Heart right ventricle (tissue), 16 donors: ENCODE results near the gene SLC39A11. TPM values are rescaled to one million over a fixed set of nuclear protein-coding genes. Genes with fewer than 3 reads are reported as not detected.

Source experiments
- ATAC-seq, 8 donors: fragments of 200-7000 bp; cut with Tn5 transposase; one replicate each; pipeline ENCODE4 v1.9.1; 2020; ENCODE audit warnings: mild to moderate bottlenecking in 8 of 8, moderate library complexity in 8 of 8, moderate number of reproducible peaks in 1 of 8
- DNase-seq, 2 donors: peaks; one replicate each; pipeline ENCODE4 v3.0.0-alpha.2; 2020
- H3K27ac ChIP-seq, 10 donors: fragments of 200-600 bp; sonication (generic) in 2 of 10; one replicate each; pipeline versions ENCODE4 v1.5.0 to v1.8.0; 2020 to 2022; ENCODE audit warnings: mild to moderate bottlenecking in 3 of 10
- H3K27me3 ChIP-seq, 7 donors: fragments of 200-600 bp; one replicate each; pipeline ENCODE4 v1.8.0; 2021 to 2022; ENCODE audit warnings: mild to moderate bottlenecking in 2 of 7
- H3K36me3 ChIP-seq, 9 donors: fragments of 200-600 bp; sonication (generic) in 1 of 9; one replicate each; pipeline versions ENCODE4 v1.5.0 to v1.8.0; 2020 to 2022; ENCODE audit warnings: mild to moderate bottlenecking in 2 of 9
- H3K4me1 ChIP-seq, 9 donors: fragments of 200-600 bp; sonication (generic) in 1 of 9; one replicate each; pipeline versions ENCODE4 v1.5.0 to v1.8.0; 2020 to 2022; ENCODE audit warnings: mild to moderate bottlenecking in 4 of 9
- H3K4me3 ChIP-seq, 10 donors: fragments of 200-600 bp; sonication (generic) in 2 of 10; one replicate each; pipeline versions ENCODE4 v1.5.0 to v1.8.0; 2020 to 2022; ENCODE audit warnings: mild to moderate bottlenecking in 7 of 10, moderate library complexity in 2 of 10
- H3K9me3 ChIP-seq, 11 donors: fragments of 200-600 bp in 10 of 11; sonication (generic) in 2 of 11; one replicate each; pipeline versions ENCODE4 v1.5.0 to v1.8.0; 2013 to 2022; ENCODE audit warnings: mild to moderate bottlenecking in 2 of 11, control low read depth in 1 of 11, moderate library complexity in 1 of 11
- CTCF ChIP-seq, 9 donors: fragments of 200-600 bp; sonication (generic) in 2 of 9; IDR thresholded peaks; one replicate each; pipeline versions ENCODE4 v1.5.0 to v1.8.0; 2021 to 2022; ENCODE audit warnings: antibody characterized with exemption in 9 of 9, mild to moderate bottlenecking in 5 of 9, moderate library complexity in 1 of 9
- WGBS, 2 donors: extraction: QIAGEN DNeasy Blood & Tissue Kit; methylation state at CpG; one replicate each; pipeline ENCODE4 v1.1.7; 2013; ENCODE audit warnings: inconsistent platforms in 1 of 2; 5-methylcytosine and 5-hydroxymethylcytosine counted together
- intact Hi-C, 10 donors: fragments of 100-400 bp; cut with DNase I; formaldehyde crosslinking; loops; one replicate each; pipeline versions ENCODE4 v1.11.1 to v1.14.2; 2022
- polyA plus RNA-seq, 2 donors: library from polyadenylated mRNA; stranded (reverse); fragments of 200-250 nt; gene quantifications; one replicate each; pipeline ENCODE4 v1.2.3, GENCODE V29; 2013
- total RNA-seq, 10 donors: library from RNA; stranded (reverse); fragmentation: NEBNext Ultra II Directional in 3 of 10; extraction: Animal tissue kit (Norgen Biotek cat#: 25700) in 3 of 10; gene quantifications; one replicate each; pipeline versions ENCODE4 v1.2.1 to v1.2.4, GENCODE V29; 2021 to 2023
- donor health status: Arrhythmogenic right ventricular cardiomyopathy.
- donor health status: ischemic (EF 13 %, LVEDD 7.1; RV severe dilation, severe dysfunction).
- donor health status: healthy with polysubstance abuse.
- donor health status: DM: no; HTN: yes; CAD: no.
- donor health status: DM: no; HTN: no; CAD: no.
- donor health status: ischemic (EF 25% LVEDD 6.9; RV normal size, moderate dysfunction).
- donor health status: ischemic (EF 25% LVEDD 5.7; RV mildly dilated, moderate dysfunction).
- donor health status: healthy.
- donor health status: DM: yes; HTN: yes; CAD: no.
- donor health status: Ischemic cardiomyopathy.
- donor health status: ischemic (EF 35%, LVEDD 5.7; RV mildly dilated, moderate dysfunction).
- donor health status: nonischemic (EF 11% LVEDD 7.7; RV severe dilation, severe dysfunction).
- donor health status: DM: yes; HTN: yes; CAD: no.
- donor health status: PGD.
- donor health status: ischemic (EF 29% LVEDD 5.4; RV normal size, mild dysfunction).
- donor health status: nonischemic (EF 23%, LVEDD 6.1; RV moderate dilation, normal function).

SLC39A11 gene
- total and polyA plus RNA-seq, 12 donors = 2.4 to 11.3 (median 6.4) TPM

- intact Hi-C loops = no loop called here
- 74 to 81% methylated on average over 7 of the region's 7 CpGs for WGBS, 2 donors
- H3K9me3 ChIP-seq = peaks cover 0 to under 1% (median 0%) of the 10 kb centered on the region in 11 donors
These were observed 457.9 kb downstream of the SLC39A11 start for GRCh38 chr17:72634621-72635020.

GRCh38 chr17:72631949-72632684, 460.4 kb downstream of the SLC39A11 start:
- H3K4me1 ChIP-seq = peaks cover 0 to 5% (median 0%) of the 10 kb centered on the region in 9 donors
- no peak for TF ChIP-seq CTCF (IDR thresholded peaks at IDR 0.05)
- H3K27me3 ChIP-seq = no peaks in the 10 kb centered on the region
- H3K4me3 ChIP-seq = no peak overlapping the region
- H3K9me3 ChIP-seq = peaks cover 0 to 11% (median 0%) of the 10 kb centered on the region in 11 donors
- no peaks in the 10 kb centered on the region for H3K36me3 ChIP-seq
- H3K27ac ChIP-seq = no peak overlapping the region
- ATAC-seq (peak in 5 of 8 donors; percentile 57 to 93 (median 64)), DNase-seq (peak in 1 of 2 donors; percentile 12)
- intact Hi-C loops = no loop called here
- WGBS, 2 donors = 74 to 75% methylated on average over 22 of the region's 22 CpGs

More at GRCh38 chr17:72634621-72635020, 457.9 kb downstream of the SLC39A11 start:
- H3K36me3 ChIP-seq = no peaks in the 10 kb centered on the region
- ATAC-seq (no peak), DNase-seq (no peak)
- peaks cover 0 to 8% (median 2%) of the 10 kb centered on the region in 7 donors for H3K27me3 ChIP-seq
- H3K27ac ChIP-seq = no peak overlapping the region
- H3K4me1 ChIP-seq = peaks cover 0 to 5% (median 0%) of the 10 kb centered on the region in 9 donors
- no peak for TF ChIP-seq CTCF (IDR thresholded peaks at IDR 0.05)
- H3K4me3 ChIP-seq = no peak overlapping the region

- 65 to 81% methylated on average over 9 of the region's 9 CpGs for WGBS, 2 donors
- intact Hi-C loops = no loop called here
These were observed 460.9 kb downstream of the SLC39A11 start for GRCh38 chr17:72631568-72631948.

GRCh38 chr17:72624652-72625051, 467.8 kb downstream of the SLC39A11 start:
- H3K9me3 ChIP-seq = peaks cover 0 to 16% (median 0%) of the 10 kb centered on the region in 11 donors
- H3K36me3 ChIP-seq = no peaks in the 10 kb centered on the region
- intact Hi-C loops = no loop called here
- DNase-seq (no peak), ATAC-seq (no peak)
- H3K4me1 ChIP-seq = no peaks in the 10 kb centered on the region
- peaks cover 0 to 32% (median 26%) of the 10 kb centered on the region in 7 donors for H3K27me3 ChIP-seq
- H3K4me3 ChIP-seq = no peak overlapping the region
- no peak overlapping the region for H3K27ac ChIP-seq
- no peak for TF ChIP-seq CTCF (IDR thresholded peaks at IDR 0.05)

More at GRCh38 chr17:72631568-72631948, 460.9 kb downstream of the SLC39A11 start:
- H3K27ac ChIP-seq = no peak overlapping the region
- DNase-seq (no peak), ATAC-seq (no peak)
- H3K27me3 ChIP-seq = no peaks in the 10 kb centered on the region
- H3K4me1 ChIP-seq = peaks cover 0 to 5% (median 0%) of the 10 kb centered on the region in 9 donors
- H3K9me3 ChIP-seq = peaks cover 0 to 11% (median 0%) of the 10 kb centered on the region in 11 donors
- no peaks in the 10 kb centered on the region for H3K36me3 ChIP-seq
- TF ChIP-seq CTCF (IDR thresholded peaks at IDR 0.05) = no peak
- H3K4me3 ChIP-seq = no peak overlapping the region
